Endothelial cell (in vitro differentiated cells): Measurements from ENCODE around the gene TET1. TPM values are rescaled to one million over a fixed set of nuclear protein-coding genes. Genes with fewer than 3 reads are reported as not detected.
"Not testable (repeated sequence)": the region's sequence is repeated elsewhere in the genome, so short reads cannot be mapped to it uniquely, and the experiment has no call there.

Experiments
- DNase-seq: peaks from one replicate; pipeline ENCODE4 v3.0.0; 2021; ENCODE audit warnings: low spot score
- H3K27ac Mint-ChIP-seq: one replicate; pipeline ENCODE4 v1.8.0; 2021; ENCODE audit warnings: mixed read lengths, inconsistent platforms; ENCODE audit not compliant: unreplicated experiment
- H3K27me3 Mint-ChIP-seq: one replicate; pipeline ENCODE4 v1.8.0; 2021; ENCODE audit warnings: mild to moderate bottlenecking, moderate library complexity, mixed read lengths, inconsistent platforms; ENCODE audit not compliant: unreplicated experiment
- H3K36me3 Mint-ChIP-seq: one replicate; pipeline ENCODE4 v1.8.0; 2021; ENCODE audit warnings: mild to moderate bottlenecking, low read depth, mixed read lengths, inconsistent platforms; ENCODE audit not compliant: unreplicated experiment
- H3K4me1 Mint-ChIP-seq: one replicate; pipeline ENCODE4 v1.8.0; 2021; ENCODE audit warnings: mild to moderate bottlenecking, mixed read lengths, inconsistent platforms; ENCODE audit not compliant: unreplicated experiment
- H3K4me3 Mint-ChIP-seq: one replicate; pipeline ENCODE4 v1.8.0; 2021; ENCODE audit warnings: mild to moderate bottlenecking, mixed read lengths, inconsistent platforms; ENCODE audit not compliant: unreplicated experiment
- H3K9me3 Mint-ChIP-seq: one replicate; pipeline ENCODE4 v1.8.0; 2021; ENCODE audit warnings: mixed read lengths, inconsistent platforms; ENCODE audit not compliant: unreplicated experiment
- total RNA-seq: library from RNA; stranded (reverse); fragmentation: NEBNext Ultra II Directional; extraction: Animal tissue kit (Norgen Biotek cat#: 25700); gene quantifications from one replicate; pipeline ENCODE4 v1.2.1, GENCODE V29; 2021; ENCODE audit not compliant: unreplicated experiment
- TF ChIP-seq, protein P1 (sequence below): fragments of 200-600 bp; sonication (generic); IDR thresholded peaks from one replicate; pipeline ENCODE4 v1.5.0; 2021; ENCODE audit warnings: antibody characterized with exemption; ENCODE audit not compliant: unreplicated experiment

Gene TET1
- total RNA-seq, 1 donor from 2014 or later = 20.3 TPM

- no peak overlapping the region for H3K27ac Mint-ChIP-seq
- H3K4me1 Mint-ChIP-seq = no peaks in the 10 kb centered on the region
- no peaks in the 10 kb centered on the region for H3K27me3 Mint-ChIP-seq
- peaks cover 34% of the 10 kb centered on the region for H3K36me3 Mint-ChIP-seq
- no peaks in the 10 kb centered on the region for H3K9me3 Mint-ChIP-seq
- TF ChIP-seq, protein P1, sequence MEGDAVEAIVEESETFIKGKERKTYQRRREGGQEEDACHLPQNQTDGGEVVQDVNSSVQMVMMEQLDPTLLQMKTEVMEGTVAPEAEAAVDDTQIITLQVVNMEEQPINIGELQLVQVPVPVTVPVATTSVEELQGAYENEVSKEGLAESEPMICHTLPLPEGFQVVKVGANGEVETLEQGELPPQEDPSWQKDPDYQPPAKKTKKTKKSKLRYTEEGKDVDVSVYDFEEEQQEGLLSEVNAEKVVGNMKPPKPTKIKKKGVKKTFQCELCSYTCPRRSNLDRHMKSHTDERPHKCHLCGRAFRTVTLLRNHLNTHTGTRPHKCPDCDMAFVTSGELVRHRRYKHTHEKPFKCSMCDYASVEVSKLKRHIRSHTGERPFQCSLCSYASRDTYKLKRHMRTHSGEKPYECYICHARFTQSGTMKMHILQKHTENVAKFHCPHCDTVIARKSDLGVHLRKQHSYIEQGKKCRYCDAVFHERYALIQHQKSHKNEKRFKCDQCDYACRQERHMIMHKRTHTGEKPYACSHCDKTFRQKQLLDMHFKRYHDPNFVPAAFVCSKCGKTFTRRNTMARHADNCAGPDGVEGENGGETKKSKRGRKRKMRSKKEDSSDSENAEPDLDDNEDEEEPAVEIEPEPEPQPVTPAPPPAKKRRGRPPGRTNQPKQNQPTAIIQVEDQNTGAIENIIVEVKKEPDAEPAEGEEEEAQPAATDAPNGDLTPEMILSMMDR = no peak
- H3K4me3 Mint-ChIP-seq = no peak overlapping the region
- no peak for DNase-seq
Observed at GRCh38 chr10:68734349-68734748, 174.2 kb downstream of the TET1 start.

- Mint-ChIP-seq H3K4me3 (no peak overlapping the region), H3K4me1 (no peaks in the 10 kb centered on the region), H3K9me3 (no peaks in the 10 kb centered on the region), H3K36me3 (peaks cover 38% of the 10 kb centered on the region), H3K27ac (no peak overlapping the region), H3K27me3 (no peaks in the 10 kb centered on the region)
- TF ChIP-seq, protein P1 = no peak
- DNase-seq = no peak
Observed at GRCh38 chr10:68735119-68735518, 175.0 kb downstream of the TET1 start.

DNA sequence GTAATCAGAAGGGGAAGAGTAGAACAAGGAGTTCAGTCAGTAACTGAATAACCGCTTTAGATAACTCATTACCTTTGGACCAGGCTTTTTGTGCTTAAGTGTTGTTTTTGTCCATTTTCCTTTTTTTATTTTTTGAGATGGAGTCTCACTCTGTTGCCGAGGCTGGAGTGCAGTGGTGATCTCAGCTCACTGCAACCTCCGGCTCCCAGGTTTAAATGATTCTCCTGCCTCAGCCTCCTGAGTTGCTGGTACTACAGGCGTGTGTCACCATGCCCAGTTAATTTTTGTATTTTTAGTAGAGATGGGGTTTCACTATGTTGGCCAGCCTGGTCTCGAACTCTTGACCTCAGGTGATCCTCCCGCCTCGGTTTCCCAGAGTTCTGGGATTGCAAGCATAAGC lies 175.6 kb downstream of the TET1 start:
- not testable (repeated sequence) for H3K27me3 Mint-ChIP-seq, H3K4me3 Mint-ChIP-seq, H3K27ac Mint-ChIP-seq, H3K4me1 Mint-ChIP-seq, DNase-seq, H3K9me3 Mint-ChIP-seq
- peaks cover 38% of the 10 kb centered on the region for H3K36me3 Mint-ChIP-seq

- H3K9me3 Mint-ChIP-seq, H3K27me3 Mint-ChIP-seq, H3K4me3 Mint-ChIP-seq, H3K4me1 Mint-ChIP-seq, DNase-seq, H3K27ac Mint-ChIP-seq: not testable (repeated sequence)
- peaks cover 24% of the 10 kb centered on the region for H3K36me3 Mint-ChIP-seq
Observed at GRCh38 chr10:68740676-68741075, 180.5 kb downstream of the TET1 start.

DNA sequence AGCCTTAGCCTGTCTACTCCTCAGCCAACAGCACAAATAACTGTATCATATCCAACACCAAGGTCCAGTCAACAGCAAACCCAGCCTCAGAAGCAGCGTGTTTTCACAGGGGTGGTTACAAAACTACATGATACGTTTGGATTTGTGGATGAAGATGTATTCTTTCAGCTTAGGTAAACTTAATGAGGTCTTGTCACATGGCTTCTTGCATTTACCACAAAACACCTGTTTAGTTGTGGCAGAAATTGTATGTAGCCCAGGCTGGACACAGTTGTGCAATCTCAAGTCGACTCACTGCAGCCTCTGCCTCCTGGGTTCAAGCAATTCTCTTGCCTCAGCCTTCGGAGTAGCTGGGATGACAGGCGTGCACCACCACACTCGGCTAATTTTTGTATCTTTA lies 182.3 kb downstream of the TET1 start:
- peaks cover 14% of the 10 kb centered on the region for H3K36me3 Mint-ChIP-seq
- no peaks in the 10 kb centered on the region for H3K9me3 Mint-ChIP-seq
- no peak overlapping the region for H3K27ac Mint-ChIP-seq
- no peak for DNase-seq
- no peaks in the 10 kb centered on the region for H3K27me3 Mint-ChIP-seq
- H3K4me1 Mint-ChIP-seq = no peaks in the 10 kb centered on the region
- no peak overlapping the region for H3K4me3 Mint-ChIP-seq
- TF ChIP-seq, protein P1 = no peak

Other genes starting within 250 kb of the TET1 start
- gene HNRNPH3, start 228.3 kb upstream of the TET1 start, total RNA-seq = 124 TPM
- 3.2 TPM for gene PBLD, start 227.4 kb upstream of the TET1 start, total RNA-seq
- 24.7 TPM for gene RUFY2, start 153.1 kb upstream of the TET1 start, total RNA-seq
- 14.5 TPM for gene DNA2, start 88.4 kb upstream of the TET1 start, total RNA-seq
- gene SLC25A16, start 32.8 kb upstream of the TET1 start, total RNA-seq = 19.1 TPM
- 86.1 TPM for gene CCAR1, start 160.9 kb downstream of the TET1 start, total RNA-seq